MV-4-11 (cell line): Measurements from ENCODE around the gene CBX7.

Experiments used
- DNase-seq: peaks from one replicate; lab custom pipeline; 2025; lab: John Stamatoyannopoulos, UW

The CBX7 gene

DNA sequence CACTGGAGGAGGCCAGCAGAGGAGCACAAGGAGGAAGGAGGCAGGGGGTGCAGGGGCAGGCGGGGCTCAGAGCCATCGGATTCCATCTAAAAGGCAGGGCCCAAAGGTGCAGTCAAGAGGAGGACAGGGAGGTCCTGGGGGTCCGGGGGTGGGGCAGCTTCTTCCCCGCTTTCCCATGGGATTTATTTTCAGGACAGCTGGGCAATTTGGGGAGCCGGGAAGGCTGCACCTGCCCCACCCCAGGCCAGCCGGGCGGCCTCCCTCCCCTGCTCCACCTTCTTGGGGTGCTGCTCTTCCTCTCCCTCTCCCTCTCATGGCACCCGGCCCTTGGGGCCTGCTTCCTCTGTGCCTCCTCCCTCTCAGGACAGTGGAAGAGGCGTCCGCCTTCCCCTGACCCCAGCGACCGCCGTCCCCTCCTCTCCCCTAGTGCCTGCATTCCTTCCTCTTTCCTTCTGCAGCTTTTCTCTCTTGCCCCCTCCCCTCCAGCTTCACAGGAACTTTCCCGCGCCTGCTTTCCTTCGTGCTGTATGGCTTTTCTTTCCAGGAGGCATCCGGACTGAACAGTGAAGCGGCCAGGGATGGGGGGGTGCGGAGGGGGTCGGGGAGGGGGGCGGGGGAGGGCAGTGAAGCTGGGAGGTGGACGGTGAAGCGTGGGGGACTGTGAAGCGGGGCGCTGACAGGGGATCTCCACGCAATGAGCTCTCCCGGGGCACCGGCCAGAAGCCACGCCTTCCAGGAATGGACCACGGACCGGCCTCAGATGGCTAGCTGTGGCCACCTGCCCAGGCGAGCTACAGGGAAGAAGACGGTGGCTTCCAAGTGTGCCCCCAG, 28.5 kb downstream of the CBX7 start:
- DNase-seq: peak; percentile 31

DNA sequence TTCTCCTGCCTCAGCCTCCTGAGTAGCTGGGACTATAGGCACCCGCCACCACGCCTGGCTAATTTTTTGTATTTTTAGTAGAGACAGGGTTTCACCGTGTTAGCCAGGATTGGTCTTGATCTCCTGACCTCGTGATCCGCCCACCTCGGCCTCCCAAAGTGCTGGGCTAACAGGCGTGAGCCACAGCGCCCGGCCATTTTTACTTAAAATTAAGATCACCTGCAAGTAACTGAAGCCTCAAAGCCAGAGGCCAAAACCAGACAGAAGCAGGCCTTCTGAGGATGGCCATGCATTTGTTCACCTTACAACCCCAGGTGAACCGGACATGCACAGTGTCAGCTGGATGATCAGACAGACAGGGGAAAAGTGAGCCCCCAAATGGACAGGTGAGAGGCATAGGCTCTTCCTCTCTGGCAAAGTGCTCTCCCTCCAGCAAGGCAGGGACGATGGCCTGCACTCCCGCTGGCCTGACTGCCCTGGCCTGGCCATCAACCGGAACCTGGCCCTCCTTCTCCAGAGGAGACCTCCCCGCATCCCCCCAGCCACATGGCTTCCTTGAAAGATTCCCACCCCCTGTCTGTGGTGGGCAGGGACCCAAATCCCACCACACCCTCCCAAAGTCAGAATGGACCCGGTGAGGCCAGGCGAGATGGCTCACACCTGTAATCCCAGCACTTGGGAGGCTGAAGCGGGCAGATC, 29.6 kb downstream of the CBX7 start:
- DNase-seq: no peak

DNA sequence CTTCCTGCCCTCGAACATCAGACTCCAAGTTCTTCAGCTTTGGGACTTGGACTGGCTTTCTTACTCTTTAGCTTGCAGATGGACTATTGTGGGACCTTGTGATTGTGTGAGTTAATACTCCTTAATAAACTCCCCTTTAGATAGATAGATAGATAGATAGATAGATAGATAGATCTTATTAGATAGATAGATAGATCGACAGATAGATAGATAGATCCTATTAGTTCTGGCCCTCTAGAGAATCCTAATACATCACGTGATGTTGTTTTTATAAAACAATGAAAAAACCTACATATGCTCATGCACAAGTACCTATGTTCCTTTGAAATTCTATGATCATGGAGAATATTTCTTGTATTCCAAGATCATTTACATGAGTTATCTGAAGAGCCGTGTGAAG, 31.5 kb downstream of the CBX7 start:
- no peak for DNase-seq

DNA sequence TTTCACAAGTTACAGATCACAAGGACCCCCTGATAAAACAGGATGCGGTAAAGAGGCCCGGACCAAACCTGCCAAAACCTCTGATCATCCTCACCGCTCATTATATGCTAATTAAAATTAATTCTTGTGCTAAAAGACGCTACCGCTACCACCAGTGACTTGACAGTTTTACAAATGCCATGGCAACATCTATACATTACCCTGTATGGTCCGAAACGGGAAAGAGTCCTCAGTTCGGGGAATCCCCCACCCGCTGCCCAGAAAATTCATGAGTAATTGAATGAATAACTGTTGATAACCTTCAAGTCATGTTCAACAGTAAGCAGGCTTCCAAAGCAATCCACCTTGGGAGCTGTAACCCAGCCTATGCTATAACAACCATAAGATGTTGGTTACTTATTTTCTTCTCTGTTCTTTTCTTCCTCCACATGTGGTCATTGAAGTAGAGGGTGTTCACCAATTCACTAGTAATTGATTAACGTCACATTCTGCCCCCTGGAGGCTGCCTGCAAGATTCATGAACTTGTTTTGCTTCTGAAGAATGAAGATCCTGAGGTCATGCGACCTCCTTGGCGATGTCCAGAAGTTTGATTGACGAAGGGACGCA, 34.8 kb downstream of the CBX7 start:
- DNase-seq: peak; percentile 57

DNA sequence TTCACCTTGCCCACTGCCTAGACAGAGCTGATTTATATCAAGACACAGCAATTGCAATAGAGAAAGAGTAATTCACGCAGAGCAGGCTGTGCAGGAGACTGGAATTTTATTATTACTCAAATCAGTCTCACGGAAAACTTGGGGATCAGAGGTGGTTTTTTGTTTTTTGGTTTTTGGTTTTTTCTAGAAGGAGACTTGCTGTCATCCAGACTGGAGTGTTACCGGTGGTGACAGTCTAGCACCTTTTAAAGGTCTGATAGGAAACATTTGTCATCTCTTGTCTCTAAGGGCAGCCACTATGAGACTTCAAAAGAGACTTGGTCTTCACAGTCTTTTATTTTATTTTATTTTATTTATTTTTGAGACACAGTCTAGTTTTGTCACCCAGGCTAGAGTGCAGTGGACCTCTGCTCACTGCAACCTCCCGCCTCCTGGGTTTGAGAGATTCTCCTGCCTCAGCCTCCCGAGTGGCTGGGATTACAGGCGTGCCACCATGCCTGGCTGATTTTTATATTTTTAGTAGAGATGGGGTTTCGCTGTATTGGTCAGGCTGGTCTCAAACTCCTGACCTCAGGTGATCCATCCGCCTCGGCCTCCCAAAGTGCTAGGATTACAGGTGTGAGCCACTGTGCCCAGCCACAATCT, 36.4 kb downstream of the CBX7 start:
- DNase-seq: no peak

DNA sequence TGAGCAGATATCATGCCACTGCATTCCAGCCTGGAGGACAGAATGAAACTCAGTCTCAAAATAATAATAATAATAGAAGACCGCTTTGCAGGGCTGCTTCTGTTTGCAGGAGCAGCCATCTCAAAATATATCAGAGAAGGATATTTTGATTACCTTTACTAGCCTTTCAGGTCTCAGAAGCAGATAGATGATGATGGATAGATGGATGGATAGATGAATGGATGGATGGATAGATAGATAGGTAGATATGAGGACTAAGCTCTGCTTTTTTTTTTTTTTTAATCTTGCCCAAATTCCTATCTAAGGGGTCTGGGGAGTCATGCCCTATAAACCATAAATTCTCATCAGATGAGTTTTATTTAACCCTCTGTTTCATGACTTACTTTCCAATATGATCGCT, 36.9 kb downstream of the CBX7 start:
- no peak for DNase-seq

DNA sequence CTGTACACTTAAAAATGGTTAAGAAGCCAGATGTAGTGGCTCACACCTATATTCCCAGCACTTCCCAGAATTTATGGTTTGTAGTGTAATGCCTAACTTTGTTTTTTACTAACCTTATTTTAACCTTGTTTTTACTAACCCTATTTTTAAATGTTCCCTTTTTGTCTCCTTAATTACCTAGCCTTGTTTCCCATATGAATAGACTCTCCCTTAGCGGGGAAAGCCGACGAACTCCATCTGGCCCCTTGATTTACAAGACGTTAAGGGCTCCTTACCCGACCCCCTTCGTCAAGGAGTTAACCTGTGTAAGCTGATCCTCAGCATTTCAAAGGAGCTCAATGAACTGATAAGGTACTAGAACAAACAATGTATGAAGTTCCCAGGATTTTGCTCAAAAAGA, 38.4 kb downstream of the CBX7 start:
- no peak for DNase-seq

DNA sequence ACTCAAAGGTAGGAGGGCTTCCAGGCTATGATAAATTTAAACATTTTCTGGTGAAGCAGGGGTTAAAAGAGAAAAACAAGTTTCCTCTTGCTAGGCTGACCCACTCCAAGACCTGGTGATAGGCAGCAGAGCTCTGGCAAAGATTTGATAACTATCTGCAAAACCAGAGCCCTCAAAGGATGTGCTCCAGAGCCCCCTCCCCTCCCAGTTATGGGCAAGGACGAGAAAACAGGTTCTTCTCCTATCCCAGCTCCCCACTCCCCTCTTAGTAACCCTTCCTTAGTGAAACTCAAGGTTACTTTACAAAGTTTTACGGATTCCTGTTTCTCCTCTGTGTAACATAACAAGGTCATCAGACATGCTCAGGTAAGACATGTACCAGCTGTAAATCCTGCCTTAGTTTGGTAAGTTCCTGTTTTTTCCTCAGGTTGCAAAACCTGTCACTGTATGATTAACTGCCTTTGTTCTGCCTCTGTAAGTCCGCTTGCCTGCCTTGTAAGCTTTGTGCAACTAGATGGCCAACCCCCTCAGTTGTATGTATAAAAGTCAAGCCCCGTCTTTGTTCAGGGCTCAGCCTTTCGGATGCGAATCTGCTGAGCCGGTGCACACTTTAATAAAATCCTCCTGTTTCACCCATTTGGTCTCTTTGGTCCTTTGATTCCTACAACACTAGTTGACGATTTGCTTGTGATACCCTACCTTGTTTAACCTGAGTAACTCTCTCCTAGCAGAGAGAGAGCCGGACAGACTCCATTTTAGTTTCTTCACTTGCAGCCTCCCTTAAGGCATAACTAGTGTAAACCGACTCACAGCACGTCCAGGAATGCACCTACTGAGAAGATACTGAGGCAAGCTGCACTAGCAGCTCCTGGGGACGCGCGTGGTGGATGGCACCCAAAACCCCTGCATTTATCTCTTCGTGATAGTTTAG, 41.6 kb downstream of the CBX7 start:
- DNase-seq: peak; percentile 43

DNA sequence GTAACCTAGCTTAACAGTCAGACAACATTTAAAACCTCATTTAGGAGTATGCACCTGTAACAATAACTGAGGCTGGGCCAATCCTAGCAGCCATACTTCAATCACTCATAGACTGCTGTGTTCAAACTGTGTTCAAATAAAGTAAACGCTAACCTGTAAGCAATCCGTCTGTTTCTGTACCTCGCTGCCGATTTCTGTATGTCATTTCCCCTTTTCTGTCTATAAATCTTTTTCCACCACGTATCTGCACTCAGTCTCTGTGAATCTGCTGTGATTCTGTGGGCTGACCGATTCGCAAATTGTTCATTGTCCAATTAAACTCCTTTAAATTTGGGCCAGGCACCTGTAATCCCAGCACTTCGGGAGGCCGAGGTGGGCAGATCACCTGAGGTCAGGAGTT, 43.1 kb downstream of the CBX7 start:
- DNase-seq: no peak

DNA sequence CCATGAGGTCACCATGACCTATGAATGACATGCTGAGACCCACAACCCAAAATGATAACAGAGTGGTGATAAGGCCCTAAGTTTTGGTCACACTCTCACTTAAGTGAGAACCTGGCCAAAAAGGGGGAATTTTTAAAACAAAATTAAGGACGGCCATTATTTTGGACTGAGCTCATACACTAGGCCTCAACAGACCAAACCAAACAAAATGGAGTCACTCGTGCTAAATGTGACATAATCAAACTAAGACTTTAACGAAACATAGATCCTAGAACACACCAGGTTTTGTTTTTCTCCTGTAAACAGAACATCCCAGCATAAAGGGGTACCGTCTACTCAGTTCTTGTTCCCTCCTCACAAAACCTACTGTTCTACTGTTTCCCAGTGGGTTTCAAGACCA, 44.0 kb downstream of the CBX7 start:
- DNase-seq: no peak

DNA sequence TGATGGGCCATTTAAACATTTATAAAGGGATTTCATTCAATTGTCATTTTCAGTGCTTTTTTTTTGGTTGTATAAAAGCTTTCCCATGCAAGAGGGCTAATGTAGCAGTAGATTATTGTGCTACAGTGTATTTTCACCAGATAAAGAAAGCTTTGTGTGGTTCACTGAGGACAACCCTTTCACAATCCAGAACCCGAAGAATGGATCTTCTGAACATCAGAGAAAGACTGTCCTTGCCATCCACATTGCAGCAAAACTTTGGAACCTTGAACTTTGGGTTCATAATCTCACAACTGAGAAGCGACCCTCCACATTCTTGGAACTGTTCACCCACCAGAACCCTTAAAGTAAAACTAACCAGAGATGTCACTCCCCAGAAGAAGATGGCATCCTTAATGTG, 46.2 kb downstream of the CBX7 start:
- DNase-seq: no peak

DNA sequence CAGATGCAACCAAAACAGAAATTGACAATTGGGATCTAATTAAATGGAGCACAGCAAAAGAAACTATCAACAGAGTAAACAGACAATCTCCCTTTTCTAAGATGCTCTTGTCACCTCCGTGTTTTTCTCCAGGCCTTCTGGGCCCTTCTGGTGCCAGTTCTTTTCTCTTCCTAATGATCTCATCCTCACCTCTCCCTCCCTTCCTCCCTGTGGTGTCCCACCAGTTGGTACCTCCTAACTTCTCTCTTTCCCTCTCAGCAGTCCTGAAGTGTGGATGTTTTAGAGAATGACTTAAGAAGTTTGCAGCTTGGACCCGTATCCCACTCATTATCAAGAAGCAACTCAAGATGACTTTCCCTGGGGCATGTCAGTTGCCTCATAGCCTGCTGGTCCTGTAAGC, 49.0 kb downstream of the CBX7 start:
- no peak for DNase-seq

DNA sequence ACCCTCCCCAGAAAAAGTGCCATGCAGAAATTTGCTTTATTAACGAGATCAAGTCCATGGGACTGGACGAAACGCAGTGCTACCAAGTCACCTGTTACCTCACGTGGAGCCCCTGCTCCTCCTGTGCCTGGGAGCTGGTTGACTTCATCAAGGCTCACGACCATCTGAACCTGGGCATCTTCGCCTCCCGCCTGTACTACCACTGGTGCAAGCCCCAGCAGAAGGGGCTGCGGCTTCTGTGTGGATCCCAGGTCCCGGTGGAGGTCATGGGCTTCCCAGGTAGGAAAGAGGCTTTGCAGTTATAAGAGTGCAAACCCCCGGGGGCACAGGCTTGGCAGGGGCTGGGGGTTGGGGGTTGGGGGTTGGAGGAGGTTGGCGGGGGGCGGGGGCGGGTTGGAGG, 51.3 kb downstream of the CBX7 start:
- no peak for DNase-seq

DNA sequence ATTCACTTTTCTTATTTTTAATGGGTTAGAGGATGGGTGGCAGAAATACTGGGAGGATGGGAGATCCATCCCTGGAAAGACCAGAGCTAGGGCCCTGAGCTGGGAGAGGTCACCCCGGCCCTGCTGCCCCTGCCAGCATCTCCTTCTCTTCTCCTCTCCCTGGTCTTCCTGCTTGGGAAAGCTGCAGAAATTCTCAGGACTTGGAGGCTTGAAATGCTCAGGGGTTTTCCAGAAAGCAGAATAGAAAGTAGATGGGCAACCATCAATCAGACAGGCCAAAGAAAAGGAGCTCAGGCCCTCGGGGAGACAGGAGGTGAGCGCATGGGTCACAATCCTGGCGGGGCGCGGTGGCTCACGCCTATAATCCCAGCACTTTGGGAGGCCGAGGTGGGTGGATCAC, 53.9 kb downstream of the CBX7 start:
- no peak for DNase-seq

DNA sequence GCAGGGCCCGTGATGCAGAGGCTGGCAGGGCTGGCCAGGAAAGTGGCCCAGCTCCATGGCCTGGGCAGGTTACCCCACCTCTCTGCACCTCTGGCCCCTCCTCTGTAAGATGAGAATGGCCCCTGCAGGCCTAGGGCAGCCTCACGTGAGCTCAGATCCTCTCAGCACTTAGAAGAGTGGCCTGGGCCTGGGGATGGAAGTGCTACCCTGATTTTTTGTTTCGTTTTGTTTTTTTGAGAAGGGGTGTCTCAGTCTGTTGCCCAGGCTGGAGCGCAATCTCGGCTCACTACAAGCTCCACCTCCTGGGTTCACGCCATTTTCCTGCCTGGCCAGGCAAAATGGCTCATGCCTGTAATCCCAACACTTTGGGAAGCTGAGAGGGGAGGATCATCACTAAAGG, 54.5 kb downstream of the CBX7 start:
- DNase-seq: no peak

DNA sequence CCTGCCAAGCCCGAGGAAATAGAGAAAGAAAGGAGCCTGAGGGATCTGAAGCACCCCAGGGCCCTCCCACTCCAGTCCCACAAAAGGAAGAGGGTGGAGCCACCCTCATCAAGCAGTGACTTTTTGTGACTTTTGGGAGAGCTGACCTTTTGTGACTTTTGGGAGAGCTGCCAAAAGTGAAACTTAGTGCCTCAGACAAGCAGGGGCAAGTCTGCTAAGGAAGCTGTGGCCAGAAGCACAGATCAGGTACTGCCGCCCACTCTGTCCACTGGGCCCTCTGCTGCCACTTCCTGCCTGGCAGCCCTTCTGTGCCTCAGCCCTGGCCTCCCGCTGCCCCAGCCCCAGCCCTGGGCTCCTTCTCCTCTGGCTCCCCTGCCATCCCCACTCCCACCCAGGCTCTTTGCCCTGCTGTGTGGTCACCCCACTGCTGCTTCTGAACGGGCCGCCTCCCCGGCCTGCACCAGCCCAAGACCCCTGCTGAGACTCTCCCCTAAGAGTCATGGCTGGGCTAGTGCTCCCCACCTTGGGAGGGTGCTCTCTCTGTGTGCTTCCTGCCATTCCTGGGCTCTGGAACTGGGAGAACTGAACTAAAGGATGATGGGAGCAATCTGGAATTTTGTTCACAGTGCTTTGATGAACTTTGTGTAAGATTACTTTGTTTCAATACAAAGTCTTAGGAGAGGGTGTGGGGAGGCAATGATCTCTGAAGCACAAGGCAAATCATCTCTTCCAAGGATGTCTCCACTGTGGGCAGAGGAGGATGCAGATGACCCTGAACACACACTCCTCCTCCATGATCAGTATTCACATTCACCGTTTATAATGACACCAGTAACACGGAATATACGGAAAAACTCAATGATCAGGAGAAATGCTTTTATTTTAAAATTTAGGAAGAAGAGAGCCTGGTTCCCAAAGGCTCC, 55.1 kb downstream of the CBX7 start, which contains the start of gene APOBEC3H:
APOBEC3H (plus strand) TSS at position 147 of the 923 bp plus-strand sequence. CDS start 3,035 bp downstream, outside the sequence.
- peak; percentile 90 for DNase-seq

DNA sequence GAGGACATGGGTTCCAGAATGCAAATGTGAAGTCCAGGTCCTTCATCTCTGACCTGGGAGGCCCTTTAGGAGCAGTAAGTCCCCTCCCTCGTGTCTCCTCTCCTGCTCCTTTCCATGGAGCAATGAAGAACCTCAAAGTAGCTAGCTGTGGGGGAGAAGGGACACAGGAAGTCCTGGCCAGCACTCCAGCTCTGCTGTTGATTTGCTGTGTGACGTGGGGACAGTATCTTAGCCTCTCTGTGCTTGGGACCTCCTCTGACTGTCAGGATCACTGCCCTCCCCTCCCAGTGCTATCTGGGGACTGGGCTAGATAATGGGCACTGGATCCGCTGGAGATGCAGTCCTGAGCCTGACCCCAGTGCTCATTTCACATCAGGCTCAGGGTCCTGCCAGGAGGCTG, 56.5 kb downstream of the CBX7 start:
- DNase-seq: no peak

DNA sequence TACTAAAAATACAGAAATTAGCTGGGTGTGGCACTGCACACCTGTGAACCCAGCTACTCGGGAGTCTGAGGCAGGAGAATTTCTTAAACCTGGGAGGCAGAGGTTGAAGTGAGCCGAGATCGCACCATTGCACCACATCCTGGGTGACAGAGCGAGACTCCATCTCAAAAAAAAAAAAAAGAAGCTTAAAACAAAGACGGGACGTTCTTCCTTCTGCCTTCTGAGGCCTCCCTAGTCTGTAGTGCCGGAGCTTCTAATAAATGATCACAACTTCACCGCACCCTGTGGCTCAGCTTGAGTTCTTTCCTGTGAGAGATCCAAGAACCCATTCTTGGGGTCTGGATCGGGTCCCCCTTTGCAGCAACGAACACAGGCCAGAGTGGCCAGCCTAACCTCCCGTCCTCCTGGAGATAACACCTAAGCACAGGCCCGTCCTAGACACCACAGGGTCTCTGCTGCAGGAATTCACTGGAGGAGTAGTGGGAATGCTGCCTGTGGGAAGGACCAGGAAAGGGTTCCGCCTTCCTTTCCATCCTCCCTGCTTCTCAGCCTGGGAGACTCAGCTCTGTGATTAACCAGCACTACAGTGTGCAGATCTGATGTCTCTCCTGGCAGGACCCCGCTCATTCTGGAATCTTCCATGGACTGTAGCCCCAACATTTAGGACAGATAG, 57.6 kb downstream of the CBX7 start:
- no peak for DNase-seq

DNA sequence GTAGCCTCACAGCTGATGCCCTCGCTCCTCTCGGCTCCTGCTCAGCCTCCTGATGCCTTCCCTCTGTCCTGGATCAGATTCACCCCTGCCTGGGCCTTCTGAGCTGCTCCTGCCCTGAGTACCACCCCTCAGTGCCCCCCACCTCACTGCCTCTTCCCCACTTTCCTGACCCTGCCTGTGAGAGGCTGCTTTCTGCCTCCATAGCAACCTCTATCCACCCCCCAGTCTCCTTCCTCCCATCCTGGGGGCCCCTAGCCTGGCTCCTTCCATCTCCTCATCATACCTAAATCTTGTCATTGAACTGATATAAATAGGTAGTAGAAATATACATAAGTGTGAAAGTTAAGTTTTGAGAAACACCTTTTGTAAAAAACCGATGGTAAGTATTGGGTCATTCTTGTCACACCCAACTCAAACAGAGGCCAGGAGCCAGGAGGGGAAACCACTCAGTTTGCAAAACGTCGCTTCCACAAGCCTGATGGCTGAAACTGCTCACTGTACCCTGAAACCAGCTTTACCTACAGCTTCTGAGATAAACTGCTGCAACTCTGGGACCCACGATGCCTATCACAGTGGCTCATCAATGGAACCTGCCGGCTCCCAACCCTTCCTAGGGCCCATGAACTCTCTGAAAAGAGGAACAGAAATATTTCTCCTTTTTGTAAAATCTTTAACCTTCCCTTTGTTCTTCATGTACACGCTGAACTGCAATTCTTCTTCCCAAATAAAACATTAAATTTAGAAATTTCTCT, 60.2 kb downstream of the CBX7 start:
- peak; percentile 21 for DNase-seq
